ENCODE data around the gene SLFN13. TPM values are rescaled to one million over a fixed set of nuclear protein-coding genes. Genes with fewer than 3 reads are reported as not detected.
"Not testable (repeated sequence)": the region's sequence is repeated elsewhere in the genome, so short reads cannot be mapped to it uniquely, and the experiment has no call there.

Gene SLFN13, protein sequence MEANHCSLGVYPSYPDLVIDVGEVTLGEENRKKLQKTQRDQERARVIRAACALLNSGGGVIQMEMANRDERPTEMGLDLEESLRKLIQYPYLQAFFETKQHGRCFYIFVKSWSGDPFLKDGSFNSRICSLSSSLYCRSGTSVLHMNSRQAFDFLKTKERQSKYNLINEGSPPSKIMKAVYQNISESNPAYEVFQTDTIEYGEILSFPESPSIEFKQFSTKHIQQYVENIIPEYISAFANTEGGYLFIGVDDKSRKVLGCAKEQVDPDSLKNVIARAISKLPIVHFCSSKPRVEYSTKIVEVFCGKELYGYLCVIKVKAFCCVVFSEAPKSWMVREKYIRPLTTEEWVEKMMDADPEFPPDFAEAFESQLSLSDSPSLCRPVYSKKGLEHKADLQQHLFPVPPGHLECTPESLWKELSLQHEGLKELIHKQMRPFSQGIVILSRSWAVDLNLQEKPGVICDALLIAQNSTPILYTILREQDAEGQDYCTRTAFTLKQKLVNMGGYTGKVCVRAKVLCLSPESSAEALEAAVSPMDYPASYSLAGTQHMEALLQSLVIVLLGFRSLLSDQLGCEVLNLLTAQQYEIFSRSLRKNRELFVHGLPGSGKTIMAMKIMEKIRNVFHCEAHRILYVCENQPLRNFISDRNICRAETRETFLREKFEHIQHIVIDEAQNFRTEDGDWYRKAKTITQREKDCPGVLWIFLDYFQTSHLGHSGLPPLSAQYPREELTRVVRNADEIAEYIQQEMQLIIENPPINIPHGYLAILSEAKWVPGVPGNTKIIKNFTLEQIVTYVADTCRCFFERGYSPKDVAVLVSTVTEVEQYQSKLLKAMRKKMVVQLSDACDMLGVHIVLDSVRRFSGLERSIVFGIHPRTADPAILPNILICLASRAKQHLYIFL
- total RNA-seq (2014; rRNA removed; shearing (Covaris generic)), result 0.84 and 1.2 TPM in 2 replicates

GRCh38 chr17:35448214-35448898, at the start of gene SLFN13:
SLFN13 (minus strand) TSS chr17:35448766; CDS start chr17:35445680, 3,086 bp downstream.
- DNase-seq (ENCODE audit: low read depth), result peak; percentile 70

- DNase-seq (ENCODE audit: low read depth), result no peak
Observed at GRCh38 chr17:35496451-35497290, 48.1 kb upstream of the SLFN13 start.

DNA sequence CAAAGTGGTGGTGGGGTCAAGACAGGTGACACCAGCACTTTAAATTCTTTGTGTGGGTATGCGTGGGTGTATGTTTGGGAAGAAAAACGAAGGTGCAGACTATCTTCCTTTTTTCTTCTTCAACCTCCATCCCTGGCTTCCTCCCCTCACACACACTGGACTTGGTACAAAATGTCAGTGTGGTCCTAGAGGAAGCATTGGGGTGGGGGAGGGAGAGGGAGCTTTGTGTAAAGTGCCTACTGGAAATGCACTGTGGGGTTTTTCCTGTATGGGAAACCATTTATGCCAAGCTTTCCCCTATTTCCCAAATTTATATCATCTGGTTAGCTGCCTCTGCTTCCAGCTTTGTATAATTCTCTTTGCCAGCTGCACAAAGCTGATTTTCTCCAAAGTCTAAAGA, 44.5 kb upstream of the SLFN13 start:
- DNase-seq (ENCODE audit: low read depth), result no peak

DNA sequence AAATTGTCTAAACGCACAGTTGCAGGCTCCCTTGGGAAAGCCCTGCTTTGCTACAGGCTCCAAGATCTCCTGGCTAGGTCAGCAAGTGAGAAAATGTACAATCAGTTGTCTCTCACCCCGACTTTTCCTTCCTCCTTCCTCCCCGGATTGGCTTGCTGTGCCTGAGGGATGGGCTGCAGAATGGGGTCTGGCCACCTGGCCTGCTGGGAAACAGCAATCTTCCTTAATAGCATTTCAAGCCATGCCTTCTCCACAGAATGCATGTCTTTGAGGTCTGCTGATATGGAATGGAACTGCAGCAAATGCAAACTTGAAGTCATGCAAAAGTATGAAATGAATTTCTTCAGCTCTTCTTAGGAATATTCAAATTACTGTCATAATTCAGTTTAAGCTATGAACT, 42.9 kb upstream of the SLFN13 start:
- no peak for DNase-seq (ENCODE audit: low read depth)

GRCh38 chr17:35489944-35490343, 41.4 kb upstream of the SLFN13 start:
- DNase-seq (ENCODE audit: low read depth), result no peak

DNA sequence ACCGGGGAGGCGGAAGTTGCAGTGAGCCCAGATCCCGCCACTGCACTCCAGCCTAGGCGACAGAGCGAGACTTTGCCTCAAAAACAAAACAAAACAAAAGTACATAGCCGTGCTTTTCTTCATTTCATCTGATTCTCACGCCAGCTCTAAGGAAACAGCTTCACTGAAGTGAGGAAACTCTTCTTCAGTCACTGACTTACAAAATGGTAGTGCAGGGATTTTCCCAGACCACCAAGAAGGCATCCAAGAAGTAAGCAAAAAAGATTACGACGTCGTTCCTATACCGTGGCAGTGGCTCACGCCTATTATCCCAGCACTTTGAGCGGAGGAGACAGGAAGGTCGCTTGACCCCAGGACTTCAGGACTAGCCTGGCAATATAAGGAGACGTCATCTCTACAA, 40.4 kb upstream of the SLFN13 start:
- DNase-seq (ENCODE audit: low read depth), result no peak

- DNase-seq (ENCODE audit: low read depth), result peak; percentile 79
Observed at GRCh38 chr17:35486920-35487732, 38.6 kb upstream of the SLFN13 start.

GRCh38 chr17:35479271-35479670, 30.7 kb upstream of the SLFN13 start:
- no peak for DNase-seq (ENCODE audit: low read depth)

- DNase-seq (ENCODE audit: low read depth), result no peak
Observed at GRCh38 chr17:35477248-35477647, 28.7 kb upstream of the SLFN13 start.

DNA sequence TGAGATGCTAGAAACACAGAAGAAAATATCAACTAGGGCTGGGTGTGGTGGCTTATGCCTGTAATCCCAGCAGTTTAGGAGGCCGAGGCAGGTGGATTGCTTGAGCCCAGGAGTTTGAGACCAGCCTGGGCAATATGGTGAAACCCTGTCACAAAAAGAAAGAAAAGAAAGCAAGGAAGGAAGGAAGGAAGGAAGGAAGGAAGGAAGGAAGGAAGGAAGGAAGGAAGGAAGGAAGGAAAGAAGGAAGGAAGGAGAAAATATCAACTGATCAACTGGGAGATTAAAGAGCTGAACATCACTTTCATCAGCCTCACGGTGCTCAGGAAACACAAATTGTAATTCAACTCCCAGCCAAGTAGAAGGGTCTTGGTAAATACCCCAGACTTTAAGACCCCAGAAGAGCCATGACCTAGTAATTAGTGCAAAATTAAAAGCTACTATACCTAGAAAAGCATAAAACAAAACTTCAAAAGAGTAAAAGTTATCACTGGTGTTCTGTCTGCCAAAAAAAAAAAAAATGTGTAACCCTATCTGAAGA, 27.8 kb upstream of the SLFN13 start:
- no peak for DNase-seq (ENCODE audit: low read depth)

GRCh38 chr17:35468475-35468874, 19.9 kb upstream of the SLFN13 start:
- no peak for DNase-seq (ENCODE audit: low read depth)

DNA sequence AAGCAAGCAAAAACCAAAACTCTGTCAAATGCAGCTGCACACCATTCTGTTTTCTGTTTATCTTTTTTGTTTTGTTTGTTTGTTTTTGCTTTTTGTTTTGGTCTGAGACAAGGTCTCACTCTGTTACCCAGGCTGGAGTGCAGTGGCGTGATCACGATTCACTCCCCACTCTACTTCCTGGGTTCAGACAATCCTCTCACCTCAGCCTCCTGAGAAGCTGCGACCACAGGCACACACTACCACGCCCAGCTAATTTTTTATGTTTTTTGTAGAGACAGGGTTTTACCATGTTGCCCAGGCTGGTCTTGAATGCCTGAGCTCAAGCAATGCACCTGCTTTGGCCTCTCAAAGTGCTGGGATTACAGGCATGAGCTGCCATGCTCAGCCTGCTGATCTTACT, 19.3 kb upstream of the SLFN13 start:
- DNase-seq (ENCODE audit: low read depth), result no peak

GRCh38 chr17:35460354-35460851, 11.8 kb upstream of the SLFN13 start:
- DNase-seq (ENCODE audit: low read depth), result no peak

DNA sequence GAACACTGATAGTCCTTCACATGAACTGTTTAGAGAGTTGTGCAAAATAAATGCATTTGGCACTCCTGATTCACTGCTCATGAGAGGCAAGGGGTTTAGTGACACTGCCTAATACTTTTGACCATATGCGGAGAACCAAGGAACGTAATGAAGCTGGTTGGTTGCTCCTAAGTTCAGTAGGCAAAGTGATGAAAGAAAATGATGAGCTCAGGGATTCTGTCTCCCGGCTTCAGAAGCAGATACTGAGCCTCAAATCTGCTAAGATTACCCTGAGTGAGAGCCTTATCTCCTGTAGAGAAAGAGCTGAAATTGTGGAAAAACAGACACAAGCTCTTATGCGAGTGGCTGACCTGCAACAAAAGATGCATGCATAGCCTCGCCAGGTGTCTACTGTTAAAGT, 5.5 kb upstream of the SLFN13 start:
- not testable (repeated sequence) for DNase-seq (ENCODE audit: low read depth)

DNA sequence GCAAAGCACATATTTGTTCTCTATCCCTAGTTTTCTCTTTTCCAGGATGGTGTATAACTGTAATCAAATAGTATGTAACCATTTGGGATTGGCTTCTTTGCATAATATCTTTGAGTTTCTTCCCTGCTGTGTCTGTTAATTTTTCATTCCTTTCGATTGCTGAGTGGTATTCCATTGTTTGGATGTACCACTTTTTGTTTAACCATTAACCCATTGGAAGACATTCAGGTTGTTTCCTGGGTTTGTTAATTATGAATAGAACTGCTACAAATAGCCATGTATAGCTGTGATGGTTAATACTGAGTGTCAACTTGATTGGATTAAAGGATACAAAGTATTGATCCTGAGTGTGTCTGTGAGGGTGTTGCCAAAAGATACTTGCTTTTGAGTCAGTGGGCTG, 4.6 kb upstream of the SLFN13 start:
- no peak for DNase-seq (ENCODE audit: low read depth)

DNA sequence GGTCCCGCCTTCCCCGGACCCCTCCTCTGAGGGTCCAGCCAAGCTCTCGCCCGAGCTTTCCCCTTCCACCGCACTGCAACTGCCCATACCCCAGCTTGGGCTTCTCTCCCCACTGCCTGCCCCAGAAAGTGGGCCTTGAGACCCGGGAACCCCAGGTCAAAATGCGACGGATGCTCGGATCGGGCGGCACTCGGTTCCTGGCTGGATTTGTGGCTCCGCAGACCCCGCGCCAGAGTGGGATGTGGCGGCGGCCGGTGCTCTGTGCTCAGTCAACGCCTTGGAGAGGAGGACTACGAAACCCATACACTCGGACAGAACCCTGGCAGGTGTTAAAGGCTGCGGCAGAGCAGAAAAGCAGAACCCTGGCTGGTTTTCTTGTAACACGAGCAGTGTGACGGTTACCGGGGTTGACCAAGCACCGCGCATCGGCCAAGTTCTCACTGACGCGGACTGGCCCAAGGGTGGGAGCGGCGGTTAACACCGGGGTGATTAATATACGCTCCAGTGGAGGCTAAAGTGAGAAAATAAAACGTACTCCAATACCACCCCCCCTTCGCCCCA, 885 bp upstream of the SLFN13 start:
- DNase-seq (ENCODE audit: low read depth), result no peak

DNA sequence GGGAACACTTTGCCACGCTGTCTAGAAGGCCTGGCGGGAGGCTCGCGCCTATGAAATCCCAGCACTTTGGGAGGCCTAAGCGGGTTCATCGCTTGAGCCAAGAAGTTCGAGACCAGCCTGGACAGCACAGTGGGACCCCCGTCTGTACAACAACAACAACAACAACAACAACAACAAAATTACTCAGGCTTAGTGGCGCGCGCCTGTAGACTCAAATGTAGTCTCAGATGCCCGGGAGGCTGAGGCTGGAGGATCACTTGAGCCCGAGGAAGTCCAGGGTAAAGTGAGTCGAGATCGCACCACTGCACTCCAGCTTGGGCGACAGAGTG, 297 bp upstream of the SLFN13 start:
- no peak for DNase-seq (ENCODE audit: low read depth)

DNA sequence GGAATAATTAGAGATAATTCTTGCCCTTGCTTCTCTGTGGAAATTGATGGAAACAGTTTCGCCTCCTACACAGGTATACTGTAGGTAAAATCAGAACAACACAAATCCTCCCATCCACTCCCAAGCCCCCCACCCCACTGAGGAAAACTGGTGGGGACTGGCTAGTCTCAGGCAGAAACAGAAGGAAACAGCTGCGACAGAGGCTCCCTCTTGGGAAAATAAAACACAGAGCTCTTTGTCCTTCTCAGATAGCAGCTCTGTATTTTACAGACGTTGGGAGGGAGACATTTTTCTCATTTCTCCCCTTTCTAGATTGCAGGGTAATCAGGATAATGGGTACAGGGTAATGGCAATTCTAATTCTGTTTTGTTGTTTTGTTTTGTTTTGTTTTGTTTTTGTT, 1.1 kb downstream of the SLFN13 start:
- no peak for DNase-seq (ENCODE audit: low read depth)

GRCh38 chr17:35438433-35438832, 10.1 kb downstream of the SLFN13 start:
- DNase-seq (ENCODE audit: low read depth), result no peak
